Osteocyte (in vitro differentiated cells): ENCODE data around the gene CHPF. TPM values are rescaled to one million over a fixed set of nuclear protein-coding genes. Genes with fewer than 3 reads are reported as not detected.

Experiments
- DNase-seq: peaks from one replicate; pipeline ENCODE4 v3.0.0; 2021; ENCODE audit warnings: mixed read lengths; ENCODE audit not compliant: unreplicated experiment; ENCODE audit errors: extremely low spot score
- H3K27ac Mint-ChIP-seq: one replicate; pipeline ENCODE4 v1.8.0; 2021; ENCODE audit warnings: mild to moderate bottlenecking, mixed read lengths; ENCODE audit not compliant: unreplicated experiment
- H3K27me3 Mint-ChIP-seq: one replicate; pipeline ENCODE4 v1.8.0; 2021; ENCODE audit warnings: mixed read lengths; ENCODE audit not compliant: unreplicated experiment
- H3K36me3 Mint-ChIP-seq: one replicate; pipeline ENCODE4 v1.8.0; 2021; ENCODE audit warnings: mixed read lengths; ENCODE audit not compliant: unreplicated experiment
- H3K4me1 Mint-ChIP-seq: one replicate; pipeline ENCODE4 v1.8.0; 2021; ENCODE audit warnings: mixed read lengths; ENCODE audit not compliant: unreplicated experiment
- H3K4me3 Mint-ChIP-seq: one replicate; pipeline ENCODE4 v1.8.0; 2021; ENCODE audit warnings: mild to moderate bottlenecking, moderate library complexity, mixed read lengths; ENCODE audit not compliant: unreplicated experiment
- H3K9me3 Mint-ChIP-seq: one replicate; pipeline ENCODE4 v1.8.0; 2021; ENCODE audit warnings: mixed read lengths; ENCODE audit not compliant: unreplicated experiment
- total RNA-seq: library from RNA; stranded (reverse); gene quantifications from 2 replicates; pipeline ENCODE4 v1.2.1, GENCODE V29; 2021
- TF ChIP-seq, protein P1 (sequence below): fragments of 200-600 bp; sonication (generic); IDR thresholded peaks from 2 replicates; pipeline ENCODE4 v1.5.0; 2021; ENCODE audit warnings: antibody characterized with exemption, mild to moderate bottlenecking, moderate library complexity

CHPF gene
- total RNA-seq, 1 donor from 2014 or later, result 144 TPM

DNA sequence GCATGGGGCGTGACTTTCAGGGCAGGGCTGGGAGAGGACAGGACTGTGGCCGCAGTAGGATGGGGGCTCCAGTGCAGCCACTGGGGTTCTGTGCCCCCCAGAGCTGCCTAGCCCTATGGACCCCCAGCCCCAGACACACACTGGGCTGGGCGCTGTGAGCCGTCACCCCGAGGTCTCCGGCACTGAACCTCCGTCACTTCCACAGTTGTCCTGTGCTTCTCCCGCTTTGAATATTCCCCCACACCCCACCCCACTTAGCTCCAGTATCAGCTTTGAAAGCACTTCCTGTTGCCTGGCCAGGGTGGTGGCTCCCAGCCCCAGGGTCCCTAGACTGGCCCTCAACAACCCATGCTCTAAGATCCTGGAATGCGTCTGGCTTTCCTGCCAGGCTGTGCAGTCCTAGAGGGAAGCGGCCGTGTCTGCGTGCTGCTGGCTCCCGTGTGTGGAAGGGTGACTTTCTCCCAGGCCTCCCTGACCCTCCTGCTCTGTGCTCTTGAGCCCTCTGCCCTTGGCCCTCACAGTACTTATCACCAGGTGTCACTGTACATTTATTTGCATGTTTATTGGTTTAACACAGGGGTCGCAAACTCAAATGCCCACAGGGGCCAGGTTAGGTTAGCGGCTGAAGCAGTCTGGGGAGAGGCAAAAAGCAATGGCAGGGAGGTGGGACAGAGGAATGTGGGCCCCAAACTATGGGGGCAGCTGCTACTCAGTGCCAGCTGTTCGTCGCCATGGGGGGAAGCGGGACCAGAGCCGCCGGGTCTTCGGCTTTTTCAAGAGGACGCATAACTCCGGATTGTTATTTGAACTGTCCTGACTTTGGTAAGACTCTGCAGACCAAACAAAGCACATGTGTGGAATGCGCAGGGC, 17.8 kb upstream of the CHPF start:
- Mint-ChIP-seq H3K27ac (no peak overlapping the region), H3K4me3 (no peak overlapping the region), H3K27me3 (no peaks in the 10 kb centered on the region), H3K36me3 (peaks cover 26% of the 10 kb centered on the region), H3K4me1 (peaks cover 2% of the 10 kb centered on the region), H3K9me3 (no peaks in the 10 kb centered on the region)
- TF ChIP-seq, protein P1, sequence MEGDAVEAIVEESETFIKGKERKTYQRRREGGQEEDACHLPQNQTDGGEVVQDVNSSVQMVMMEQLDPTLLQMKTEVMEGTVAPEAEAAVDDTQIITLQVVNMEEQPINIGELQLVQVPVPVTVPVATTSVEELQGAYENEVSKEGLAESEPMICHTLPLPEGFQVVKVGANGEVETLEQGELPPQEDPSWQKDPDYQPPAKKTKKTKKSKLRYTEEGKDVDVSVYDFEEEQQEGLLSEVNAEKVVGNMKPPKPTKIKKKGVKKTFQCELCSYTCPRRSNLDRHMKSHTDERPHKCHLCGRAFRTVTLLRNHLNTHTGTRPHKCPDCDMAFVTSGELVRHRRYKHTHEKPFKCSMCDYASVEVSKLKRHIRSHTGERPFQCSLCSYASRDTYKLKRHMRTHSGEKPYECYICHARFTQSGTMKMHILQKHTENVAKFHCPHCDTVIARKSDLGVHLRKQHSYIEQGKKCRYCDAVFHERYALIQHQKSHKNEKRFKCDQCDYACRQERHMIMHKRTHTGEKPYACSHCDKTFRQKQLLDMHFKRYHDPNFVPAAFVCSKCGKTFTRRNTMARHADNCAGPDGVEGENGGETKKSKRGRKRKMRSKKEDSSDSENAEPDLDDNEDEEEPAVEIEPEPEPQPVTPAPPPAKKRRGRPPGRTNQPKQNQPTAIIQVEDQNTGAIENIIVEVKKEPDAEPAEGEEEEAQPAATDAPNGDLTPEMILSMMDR, result no peak
- no peak for DNase-seq

DNA sequence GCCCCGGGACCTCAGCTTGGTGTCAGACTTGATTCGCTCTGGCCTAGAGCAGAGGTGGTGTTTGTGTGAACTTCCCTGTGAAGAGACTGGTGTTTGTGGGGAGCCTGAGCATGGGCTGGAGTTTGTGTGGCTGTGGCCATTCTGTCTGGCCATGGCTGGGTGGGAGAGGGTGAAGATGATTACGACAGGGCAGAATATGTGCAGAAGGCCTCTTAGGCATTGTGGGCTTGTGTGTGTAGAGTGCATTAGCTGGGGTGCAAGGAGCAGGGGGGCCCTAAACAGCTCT, 17.2 kb upstream of the CHPF start:
- Mint-ChIP-seq H3K27me3 (no peaks in the 10 kb centered on the region), H3K9me3 (no peaks in the 10 kb centered on the region), H3K4me3 (no peak overlapping the region), H3K36me3 (peaks cover 20% of the 10 kb centered on the region), H3K4me1 (peaks cover 2% of the 10 kb centered on the region), H3K27ac (no peak overlapping the region)
- DNase-seq, result no peak
- TF ChIP-seq, protein P1, result no peak

DNA sequence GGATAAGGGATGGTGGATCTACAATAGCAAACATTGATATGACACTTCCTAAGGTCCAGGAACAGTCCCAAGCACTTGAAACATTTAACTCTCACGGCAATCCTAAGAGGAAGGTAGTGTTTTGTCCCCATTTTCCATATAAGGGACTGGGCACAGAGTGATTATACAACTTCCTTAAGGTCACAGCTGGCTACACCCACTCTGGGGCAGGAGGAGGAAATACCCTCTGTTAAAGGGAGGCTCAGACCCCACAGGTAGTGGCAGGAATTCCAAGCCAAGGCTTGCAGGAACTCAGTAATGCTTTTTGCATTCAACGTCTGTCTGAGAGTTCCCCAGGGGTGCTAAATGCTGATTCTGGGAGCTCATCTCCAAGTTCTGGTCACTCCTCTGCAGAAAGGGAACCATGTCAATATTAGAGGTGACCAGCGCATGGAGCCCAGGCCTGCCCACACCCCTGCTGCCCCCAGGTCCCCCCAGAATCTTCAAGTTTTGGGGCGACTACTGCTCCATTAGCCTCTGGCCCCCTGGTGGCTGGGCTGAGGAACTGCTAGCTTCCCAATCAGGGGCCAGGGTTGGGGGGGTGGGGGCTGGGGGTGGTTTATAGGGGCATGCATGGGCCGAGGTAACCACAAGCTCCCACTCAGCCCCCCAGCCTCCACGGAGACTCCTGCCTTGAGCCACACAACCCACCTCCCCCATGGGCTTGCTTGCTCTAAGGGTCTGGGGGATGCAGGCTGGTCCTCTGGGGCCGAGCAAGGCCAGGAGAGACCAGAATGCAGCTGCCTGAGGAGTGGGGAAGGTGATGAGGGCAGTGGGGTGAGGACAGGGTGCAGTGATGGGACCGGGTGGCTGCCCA, 16.7 kb upstream of the CHPF start:
- Mint-ChIP-seq H3K4me3 (no peak overlapping the region), H3K4me1 (peaks cover 2% of the 10 kb centered on the region), H3K27ac (no peak overlapping the region), H3K27me3 (no peaks in the 10 kb centered on the region), H3K36me3 (peaks cover 18% of the 10 kb centered on the region), H3K9me3 (no peaks in the 10 kb centered on the region)
- TF ChIP-seq, protein P1, result peak; percentile 75
- DNase-seq, result no peak

DNA sequence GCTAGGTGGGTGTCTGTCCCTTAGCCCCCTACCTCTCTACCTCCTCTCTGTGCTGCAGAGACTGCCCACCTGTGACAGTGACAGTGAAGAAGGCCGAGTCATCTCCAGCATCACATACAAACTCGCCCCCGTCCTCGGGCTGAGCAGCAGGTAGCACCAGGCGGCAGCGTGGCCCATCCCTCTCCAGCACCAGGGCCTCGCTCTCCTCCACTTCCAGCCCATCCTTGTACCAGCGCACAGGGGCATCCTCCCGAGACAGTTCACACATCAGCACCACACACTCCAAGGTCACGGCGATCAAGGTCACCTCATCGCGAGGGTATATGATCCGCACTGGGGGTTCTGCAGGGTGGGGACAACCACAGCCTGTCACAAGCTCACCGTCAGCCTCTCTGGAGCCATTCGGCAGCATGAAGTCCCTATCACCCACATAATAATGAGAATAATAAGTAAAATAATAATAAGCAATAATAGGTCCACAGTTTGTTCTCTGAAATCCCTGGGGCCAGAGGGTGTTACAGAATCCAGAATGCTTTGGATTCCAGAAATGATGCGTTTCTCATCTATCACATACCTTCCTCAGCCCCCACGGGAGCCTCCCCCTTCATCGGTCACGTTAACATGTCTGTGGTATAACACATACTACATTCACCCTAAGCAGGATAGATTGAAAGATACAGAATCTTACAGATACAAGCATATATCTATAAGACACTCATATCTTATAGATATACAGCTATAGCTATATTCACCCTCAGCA, 15.7 kb upstream of the CHPF start:
- TF ChIP-seq, protein P1, result no peak
- Mint-ChIP-seq H3K4me3 (no peak overlapping the region), H3K27ac (no peak overlapping the region), H3K27me3 (no peaks in the 10 kb centered on the region), H3K9me3 (no peaks in the 10 kb centered on the region), H3K36me3 (peaks cover 16% of the 10 kb centered on the region), H3K4me1 (peaks cover 2% of the 10 kb centered on the region)
- DNase-seq, result no peak
